HG03175 (cell line): ENCODE data around the gene COL4A3.

Source experiments
- ATAC-seq: cut with Tn5 transposase; IDR thresholded peaks from one replicate; pipeline ENCODE4 v1.9.1; 2021; ENCODE audit warnings: mild to moderate bottlenecking, moderate library complexity; ENCODE audit not compliant: unreplicated experiment

Gene COL4A3

DNA sequence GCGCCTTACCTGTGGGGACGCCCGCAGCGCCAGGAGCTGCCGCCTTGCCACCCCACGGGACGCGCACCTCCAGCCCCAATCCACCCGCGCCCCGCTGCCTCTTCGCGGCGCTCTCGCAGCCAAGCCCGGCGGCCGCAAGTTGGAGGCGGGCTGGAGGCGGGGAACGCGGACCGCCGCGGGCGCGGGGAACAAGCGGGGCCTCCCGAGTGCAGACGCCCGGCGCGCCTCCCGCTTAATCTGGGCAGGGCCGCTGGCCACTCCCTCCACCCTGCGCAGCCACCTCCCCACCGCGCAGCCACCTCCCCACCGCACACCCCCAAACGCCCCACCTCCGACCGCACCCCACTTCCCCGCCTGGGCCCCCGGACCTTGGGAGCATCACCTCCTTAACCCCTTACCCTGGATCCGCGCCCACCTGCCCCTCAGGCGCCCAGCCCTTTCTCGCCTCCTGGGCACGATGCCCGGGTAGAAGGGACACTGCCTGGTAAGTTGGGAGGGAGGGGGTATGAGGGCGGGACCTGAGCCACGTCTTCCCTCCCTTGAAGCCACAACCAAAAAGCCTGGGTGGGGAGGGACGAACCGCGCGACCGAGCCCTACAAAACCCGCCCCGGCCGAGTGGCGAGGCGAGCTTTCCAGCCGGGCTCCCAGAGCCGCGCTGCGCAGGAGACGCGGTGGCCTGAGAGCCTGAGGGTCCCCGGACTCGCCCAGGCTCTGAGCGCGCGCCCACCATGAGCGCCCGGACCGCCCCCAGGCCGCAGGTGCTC lies at the start of gene COL4A3, which contains the start of gene COL4A4:
Gene COL4A3 (plus strand): TSS at position 627 of the 765 bp plus-strand sequence. CDS start 103 bp downstream, at position 730.
Gene COL4A4 (minus strand): TSS at position 208 of the 765 bp plus-strand sequence. CDS start 16,722 bp downstream, outside the sequence.
- ATAC-seq, result peak; percentile 51

- no peak for ATAC-seq
Measured at GRCh38 chr2:227115761-227116160, 48.7 kb upstream of the COL4A3 start.

DNA sequence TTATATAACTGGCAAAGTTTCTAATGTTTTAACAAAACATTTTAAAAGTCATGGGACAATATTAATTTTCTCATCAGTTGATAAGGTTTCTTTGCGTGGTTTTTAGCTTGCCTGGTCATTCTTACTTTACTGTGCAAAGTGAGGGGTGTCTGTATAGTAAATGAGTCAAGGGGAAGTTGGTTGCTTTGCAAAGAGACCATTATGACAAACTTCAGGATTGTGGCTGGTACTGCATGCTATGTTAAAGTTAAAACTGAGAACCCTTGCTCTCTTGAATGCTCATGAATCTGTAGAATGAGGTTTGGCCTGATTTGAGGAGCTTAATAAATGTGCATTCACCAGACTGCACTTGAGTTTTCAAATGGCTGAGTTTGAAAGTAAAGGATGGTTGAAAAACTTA lies 47.4 kb upstream of the COL4A3 start:
- ATAC-seq, result no peak

GRCh38 chr2:227117852-227118251 lies 46.6 kb upstream of the COL4A3 start:
- ATAC-seq, result no peak

DNA sequence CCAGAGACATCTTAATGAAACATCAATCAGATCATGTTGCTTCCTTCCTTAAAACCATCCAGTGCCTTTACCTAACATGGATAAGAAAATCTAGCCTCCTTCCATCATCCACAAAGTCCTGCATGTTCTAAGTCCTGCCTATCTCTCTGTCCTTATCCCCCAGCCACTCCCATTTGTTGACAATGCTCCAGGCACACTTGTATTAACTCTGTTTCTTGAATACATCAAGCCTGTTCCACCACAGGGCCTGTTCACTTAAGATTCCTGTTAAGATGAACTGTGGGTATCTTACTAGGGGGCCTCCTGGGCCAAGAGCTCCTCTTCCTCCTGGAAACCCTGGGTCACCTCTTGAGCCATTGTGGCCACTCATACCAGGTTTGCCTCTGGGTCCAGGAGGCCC lies 46.1 kb upstream of the COL4A3 start:
- no peak for ATAC-seq

DNA sequence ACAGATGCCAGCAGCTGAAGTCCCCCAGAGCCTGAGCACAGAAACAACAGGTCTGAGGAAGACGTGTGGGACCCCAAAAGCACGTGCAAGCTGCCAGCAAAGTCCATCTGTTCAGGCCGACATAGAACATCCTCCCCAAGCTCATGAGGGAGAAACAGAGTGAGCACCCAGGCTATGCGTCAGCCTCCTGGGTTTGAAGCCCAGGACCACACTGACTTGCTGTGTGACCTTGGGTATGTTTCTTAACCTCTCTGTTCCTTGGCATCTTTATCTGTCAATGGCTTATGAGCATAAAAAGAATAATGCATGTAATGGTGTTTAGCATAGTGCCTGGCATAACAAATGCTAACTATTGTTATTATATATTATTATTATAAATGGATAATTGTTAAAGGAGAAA lies 40.7 kb upstream of the COL4A3 start:
- no peak for ATAC-seq

DNA sequence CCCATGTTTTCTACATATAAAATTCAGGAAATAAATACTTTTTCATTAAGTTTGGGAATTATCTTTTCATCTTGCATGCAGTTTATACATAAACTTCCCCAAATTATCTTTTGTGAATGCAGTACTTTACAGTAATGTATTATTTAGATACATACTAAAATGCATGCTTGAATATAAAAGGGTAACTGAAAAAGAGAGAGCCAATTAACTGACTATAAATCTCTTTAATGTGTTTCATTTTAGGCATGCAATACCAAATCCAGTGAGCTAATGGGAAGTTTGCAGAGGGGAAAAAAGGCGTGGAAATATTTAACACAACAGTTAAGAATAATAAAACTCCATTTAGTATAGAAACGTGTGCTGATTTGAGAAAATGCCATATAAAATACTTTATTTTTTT lies 39.6 kb upstream of the COL4A3 start:
- no peak for ATAC-seq

GRCh38 chr2:227125506-227125905 lies 38.9 kb upstream of the COL4A3 start:
- ATAC-seq, result no peak

GRCh38 chr2:227127201-227127600 lies 37.2 kb upstream of the COL4A3 start:
- no peak for ATAC-seq

GRCh38 chr2:227130636-227131035 lies 33.8 kb upstream of the COL4A3 start:
- ATAC-seq, result no peak

DNA sequence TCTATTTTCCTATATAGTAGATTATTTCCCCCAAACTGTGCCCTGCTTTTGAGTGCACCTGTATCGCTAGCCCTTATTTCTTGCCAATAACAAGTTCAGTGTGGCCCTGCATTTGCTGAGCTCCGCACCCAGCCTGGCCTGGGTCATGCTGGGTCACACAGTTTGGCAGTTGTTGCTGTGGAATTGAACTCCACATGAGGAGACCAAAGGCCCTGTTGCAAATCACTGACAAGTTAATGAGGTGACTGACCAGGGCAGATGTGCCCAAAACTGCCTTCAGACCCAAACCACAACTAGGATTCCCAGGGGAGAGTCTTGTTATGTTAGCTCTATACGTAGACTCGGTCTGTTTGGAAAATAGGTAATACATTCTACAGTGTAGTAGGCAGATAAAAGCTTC lies 31.4 kb upstream of the COL4A3 start:
- ATAC-seq, result no peak

- ATAC-seq, result no peak
Measured at GRCh38 chr2:227134591-227134990, 29.8 kb upstream of the COL4A3 start.

DNA sequence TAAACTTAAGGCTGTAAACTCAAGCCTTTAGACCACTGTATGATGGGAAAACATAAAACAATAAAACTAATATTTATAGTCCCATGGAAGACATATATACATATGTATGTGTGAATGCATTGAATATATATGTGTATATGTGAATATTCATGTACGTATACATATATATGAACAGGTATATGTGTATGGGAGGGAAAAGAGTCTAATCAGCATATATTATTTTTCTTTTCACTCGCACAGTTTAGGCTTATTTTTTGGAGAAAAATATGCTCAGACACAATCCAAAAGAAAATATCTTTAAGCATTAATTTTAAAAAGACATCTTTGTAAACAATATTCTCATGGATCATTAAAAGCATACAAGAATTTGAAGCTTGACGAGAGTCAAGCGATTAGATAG lies 23.1 kb upstream of the COL4A3 start:
- no peak for ATAC-seq

DNA sequence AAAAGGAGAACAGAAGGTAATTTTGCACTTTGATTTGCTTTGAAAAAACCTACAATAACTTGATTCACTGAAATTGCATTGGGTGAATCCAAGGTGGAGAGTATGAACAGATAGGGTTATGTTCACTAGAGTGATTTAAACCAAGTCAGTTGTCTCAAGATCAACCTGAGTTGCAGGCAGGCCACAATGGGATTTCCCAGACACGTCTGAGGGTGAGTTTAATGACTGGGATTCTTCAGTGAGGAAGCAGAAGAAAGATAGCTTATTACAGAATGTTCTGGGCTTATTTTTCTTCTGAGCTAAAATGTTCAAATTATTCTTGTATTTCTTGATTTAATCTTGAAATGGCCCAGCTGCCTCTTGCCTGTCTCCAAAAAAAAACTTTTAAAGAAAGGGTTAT lies 20.5 kb upstream of the COL4A3 start:
- no peak for ATAC-seq

- no peak for ATAC-seq
Measured at GRCh38 chr2:227146456-227146855, 18.0 kb upstream of the COL4A3 start.

DNA sequence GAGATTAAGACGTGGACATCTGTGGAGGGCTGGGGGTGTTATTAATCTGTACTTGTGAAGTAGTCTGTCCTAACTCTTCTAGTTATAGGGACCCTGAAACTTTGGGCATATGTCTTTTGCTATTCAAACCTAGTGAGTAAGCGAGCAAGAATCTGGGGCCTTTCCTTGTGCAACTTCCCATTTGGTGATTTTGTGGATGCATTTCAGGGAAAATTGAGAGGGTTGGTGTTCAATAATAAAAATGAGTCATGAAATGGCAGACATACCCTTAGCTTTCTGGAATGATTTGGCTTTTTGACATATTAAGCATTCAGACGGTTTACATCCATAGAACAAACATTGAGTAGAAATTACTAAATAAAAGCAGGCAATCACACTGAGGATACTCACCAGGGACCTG lies 17.4 kb upstream of the COL4A3 start:
- ATAC-seq, result no peak

- no peak for ATAC-seq
Measured at GRCh38 chr2:227148106-227148505, 16.3 kb upstream of the COL4A3 start.

DNA sequence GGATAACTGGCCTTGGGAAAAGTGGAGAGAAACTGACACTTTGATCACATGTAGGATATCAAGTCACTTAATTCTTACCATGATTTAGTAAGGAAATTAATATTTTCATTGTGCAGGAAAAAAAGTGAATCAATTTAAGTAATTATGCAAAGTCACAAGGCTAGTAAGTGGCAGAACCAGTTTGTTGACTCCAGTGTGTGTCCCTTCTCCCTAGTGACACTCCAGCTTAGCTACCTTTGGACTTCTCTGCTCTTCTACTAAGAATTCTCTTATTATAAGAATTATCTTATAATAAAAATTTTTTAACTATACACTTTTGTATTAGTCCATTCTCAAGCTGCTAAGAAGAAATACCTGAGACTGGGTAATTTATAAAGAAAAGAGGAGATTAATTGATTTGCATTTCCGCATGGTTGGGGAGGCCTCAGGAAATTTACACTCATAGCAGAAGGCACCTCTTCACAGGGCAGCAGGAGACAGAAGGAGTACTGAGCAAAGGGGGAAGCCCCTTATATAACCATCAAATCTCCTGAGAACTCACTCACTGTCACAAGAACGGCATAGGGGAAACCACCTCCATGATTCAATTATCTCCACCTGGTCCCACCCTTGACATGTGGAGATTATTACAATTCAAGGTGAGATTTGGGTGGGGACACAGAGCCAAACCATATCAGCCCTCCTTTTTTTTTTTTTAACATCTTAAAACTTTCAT lies 14.0 kb upstream of the COL4A3 start:
- ATAC-seq, result no peak

- ATAC-seq, result no peak
Measured at GRCh38 chr2:227152093-227152766, 12.2 kb upstream of the COL4A3 start.

DNA sequence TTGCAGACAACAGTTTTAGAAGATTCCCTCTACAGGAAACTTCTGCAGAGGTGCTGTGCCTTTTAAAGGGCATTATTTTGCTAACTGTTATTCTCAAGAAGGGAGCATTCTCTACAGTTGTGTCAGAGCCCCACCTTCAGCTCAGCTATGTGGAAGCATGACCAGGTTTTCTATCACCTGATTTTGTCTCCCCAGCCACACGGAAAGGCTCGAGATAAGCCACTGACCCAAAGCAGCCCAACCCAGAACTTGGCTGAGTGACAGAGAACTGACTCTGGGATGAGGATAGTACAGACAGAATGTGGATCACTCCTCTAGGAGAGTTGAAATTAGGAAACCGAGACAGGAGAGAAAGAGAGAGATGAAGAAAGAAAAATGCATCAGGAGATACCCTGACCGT lies 11.1 kb upstream of the COL4A3 start:
- no peak for ATAC-seq

- ATAC-seq, result no peak
Measured at GRCh38 chr2:227153758-227154486, 10.5 kb upstream of the COL4A3 start.
